ENCODE measurements around the gene MATR3.

GRCh38 chr5:139256820-139257219 is 36.7 kb upstream of the MATR3 start:
- TF ChIP-seq PKNOX1 (IDR thresholded peaks at IDR 0.05) = no peak
- TF ChIP-seq FOXK2 (IDR thresholded peaks at IDR 0.05) = no peak
- TF ChIP-seq ARNT (IDR thresholded peaks at IDR 0.05) = no peak
- TF ChIP-seq ELF4 (IDR thresholded peaks at IDR 0.05) = no peak
- no peak for TF ChIP-seq FOXM1 (IDR thresholded peaks at IDR 0.05; ENCODE audit: borderline replicate concordance)
- TF ChIP-seq SP1 (IDR thresholded peaks at IDR 0.05) = no peak
- no peak for TF ChIP-seq TARDBP (IDR thresholded peaks at IDR 0.05)
- TF ChIP-seq SUZ12 (IDR thresholded peaks at IDR 0.05) = no peak
- no peak for TF ChIP-seq BHLHE40 (IDR thresholded peaks at IDR 0.05; ENCODE audit: borderline replicate concordance)

Data from HEK293T (cell line).